NCI-H524 (cell line): ENCODE data around the gene NFIX.

Source experiments
- DNase-seq, 2 experiments: peaks; one replicate each; lab custom pipeline; 2025; lab: John Stamatoyannopoulos, UW

The NFIX gene

DNA sequence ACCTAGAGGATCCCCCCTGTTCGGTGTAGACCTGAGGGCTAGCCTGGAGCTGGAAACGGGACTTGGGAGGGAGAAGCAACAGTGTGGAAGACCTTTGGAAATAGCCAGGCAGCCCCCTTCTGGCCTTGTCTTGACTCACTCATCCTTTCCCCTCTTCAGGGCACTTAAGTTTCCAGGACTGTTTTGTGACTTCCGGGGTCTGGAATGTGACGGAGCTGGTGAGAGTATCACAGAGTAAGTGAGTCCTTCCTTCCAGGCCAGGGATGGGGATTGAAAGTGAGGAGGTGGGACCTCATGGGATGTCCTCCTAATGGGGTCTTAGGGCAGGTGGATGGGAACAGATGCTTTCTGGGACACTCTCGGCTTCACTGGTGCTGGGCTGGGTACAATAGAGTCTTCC is 78.0 kb downstream of the NFIX start:
- no peak for DNase-seq

DNA sequence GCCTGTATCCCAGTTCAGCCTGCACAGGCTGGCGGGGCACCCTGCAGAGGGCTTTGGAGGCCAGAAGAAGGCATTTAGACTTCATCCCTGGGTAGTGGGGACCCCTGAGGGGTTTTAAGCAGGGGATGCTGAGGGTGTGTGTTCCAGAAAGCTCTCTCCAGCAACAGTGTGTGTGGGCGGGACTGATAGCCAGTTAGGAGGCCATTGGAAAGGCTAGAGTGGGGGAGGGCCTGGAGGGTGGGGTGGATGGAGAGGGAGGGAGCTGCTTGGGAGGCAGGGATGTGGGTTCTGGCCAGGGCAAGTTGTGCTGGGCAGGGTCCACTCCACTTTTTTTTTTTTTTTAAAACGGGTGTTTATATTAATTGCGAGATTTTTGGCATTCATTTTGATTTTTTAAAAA is 79.1 kb downstream of the NFIX start:
- DNase-seq: no peak

DNA sequence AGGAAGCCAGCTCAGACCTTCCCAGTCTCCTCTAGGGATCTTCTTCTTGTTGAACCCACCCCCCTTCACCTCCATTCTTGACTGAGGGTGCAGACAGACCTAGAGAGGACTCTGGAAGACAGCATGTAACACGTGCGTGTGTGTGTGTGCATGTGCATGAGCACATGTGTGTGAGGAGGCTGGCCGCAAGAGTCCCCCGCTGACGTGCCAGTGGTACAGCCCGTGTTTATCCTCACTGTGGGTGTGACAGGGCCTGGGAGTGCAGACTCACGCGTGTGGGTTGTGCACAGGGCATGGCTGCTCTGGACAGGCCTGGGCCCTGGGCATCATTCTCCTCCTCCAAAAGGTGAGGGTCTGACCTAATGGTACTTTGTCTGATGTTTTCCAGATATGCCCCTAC is 81.0 kb downstream of the NFIX start:
- no peak for DNase-seq

GRCh38 chr19:13076787-13077186 is 81.5 kb downstream of the NFIX start:
- DNase-seq: no peak

DNA sequence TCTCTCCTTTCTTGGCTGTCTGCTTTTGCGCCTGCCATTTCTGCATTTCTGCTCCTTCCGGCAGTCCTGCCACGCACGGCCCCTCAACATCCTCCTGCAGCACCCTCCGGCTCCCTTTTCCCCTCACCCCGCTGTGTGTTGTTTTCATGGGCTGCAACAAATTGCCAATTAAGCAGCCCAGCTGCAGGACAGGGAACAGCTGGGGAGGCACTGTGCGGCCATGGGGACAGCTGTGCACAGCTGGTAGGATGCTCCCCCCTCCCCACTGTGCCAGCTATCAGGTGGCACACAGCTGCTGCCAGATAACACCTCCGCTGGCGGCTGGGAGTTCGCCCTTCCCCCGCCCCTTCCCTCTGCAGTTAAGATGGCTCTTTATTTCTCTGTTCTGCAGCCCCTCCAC is 82.0 kb downstream of the NFIX start:
- DNase-seq: peak in 1 of 2 experiments; percentile 45

DNA sequence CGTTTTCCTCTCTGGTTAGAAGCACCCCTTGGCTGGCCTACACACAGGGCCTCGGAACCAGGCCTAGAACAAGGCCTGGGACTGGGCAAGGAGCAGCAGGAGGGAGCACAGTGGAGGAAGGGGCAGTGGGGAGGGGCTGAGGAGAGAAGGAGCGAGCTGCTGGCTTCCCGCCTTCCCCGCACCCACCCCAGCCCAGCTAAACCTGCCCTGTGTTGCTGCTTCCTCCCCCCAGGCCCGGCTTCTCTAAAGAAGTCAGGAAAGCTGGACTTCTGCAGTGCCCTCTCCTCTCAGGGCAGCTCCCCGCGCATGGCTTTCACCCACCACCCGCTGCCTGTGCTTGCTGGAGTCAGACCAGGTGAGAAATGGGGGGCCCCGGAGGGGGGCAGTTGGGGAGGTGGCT is 83.1 kb downstream of the NFIX start:
- no peak for DNase-seq

DNA sequence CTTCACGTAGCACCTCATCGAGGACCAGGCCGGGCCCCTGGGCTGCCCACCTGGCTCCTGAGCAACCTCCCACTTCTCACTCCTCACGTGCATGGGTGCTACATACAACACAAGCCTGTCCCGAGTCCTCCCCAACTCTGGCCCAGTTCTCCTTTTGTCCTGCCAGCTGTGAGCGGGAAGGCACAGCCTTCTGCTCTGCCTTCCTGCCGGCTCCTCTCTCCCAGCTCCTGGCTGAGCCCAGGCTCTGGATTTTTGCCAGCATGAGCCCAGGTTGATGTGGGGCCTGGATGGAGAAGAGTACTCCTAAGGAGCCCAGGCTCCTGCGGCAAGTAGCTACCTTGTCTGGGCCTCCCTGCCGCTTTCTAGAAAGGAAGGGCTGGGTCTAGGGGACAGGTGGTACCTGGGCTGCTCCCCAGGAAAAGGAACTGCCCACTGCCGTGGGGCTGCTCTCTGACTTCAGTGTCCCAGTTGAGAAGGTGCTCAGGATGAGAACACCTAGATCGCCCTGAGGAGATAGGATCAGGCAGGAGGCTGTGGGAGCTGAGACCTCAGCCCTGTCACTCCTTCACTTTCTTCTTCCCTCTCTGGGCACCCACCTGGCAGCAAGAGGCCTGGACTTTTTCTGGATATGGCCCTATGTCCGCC is 83.7 kb downstream of the NFIX start:
- DNase-seq: peak in 1 of 2 experiments; percentile 43

GRCh38 chr19:13079542-13079986 is 84.3 kb downstream of the NFIX start:
- peak in 1 of 2 experiments; percentile 36 for DNase-seq

- DNase-seq: peak; percentile 36 to 60
Observed at GRCh38 chr19:13082192-13083007, 87.1 kb downstream of the NFIX start.

DNA sequence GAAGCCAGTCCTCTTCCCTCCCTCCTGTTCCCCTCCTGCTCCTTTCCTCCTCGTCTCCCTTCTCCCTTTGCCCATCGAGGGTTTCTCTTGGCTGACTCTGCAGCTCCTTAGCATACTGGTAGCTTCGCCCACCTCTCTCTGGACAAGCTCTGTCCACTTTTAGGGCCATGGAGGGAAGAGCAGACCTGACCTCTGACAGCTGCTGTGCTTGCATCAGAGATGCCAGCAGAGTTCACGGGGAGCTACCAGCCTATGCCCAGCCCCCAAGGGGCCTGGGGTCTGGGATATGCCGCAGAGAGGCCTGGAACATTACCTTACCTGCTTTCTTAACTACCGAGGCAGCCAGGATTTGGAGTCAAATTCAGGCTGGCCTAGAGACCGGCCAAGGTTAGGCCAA is 87.7 kb downstream of the NFIX start:
- DNase-seq: no peak

DNA sequence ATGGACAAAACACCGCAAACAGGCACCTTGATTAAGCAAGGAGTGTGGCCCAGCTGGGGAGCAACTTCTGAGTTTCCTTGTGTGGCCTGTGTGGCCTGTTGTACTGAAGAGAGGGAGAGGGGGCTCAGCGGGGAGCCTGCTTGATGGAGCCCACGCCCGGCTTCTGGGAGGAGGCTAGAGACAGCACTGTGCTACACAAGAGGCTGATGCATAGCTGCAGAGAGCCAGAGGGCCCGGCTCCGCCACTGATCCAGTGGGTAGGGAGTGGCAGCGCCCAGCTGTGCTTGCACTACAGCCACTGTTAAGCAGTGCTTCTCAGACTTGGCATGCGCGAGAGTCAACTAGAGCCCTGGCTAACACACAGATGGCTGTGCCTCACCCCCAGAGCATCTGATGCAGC is 88.4 kb downstream of the NFIX start:
- peak in 1 of 2 experiments; percentile 19 for DNase-seq

- peak in 1 of 2 experiments; percentile 28 for DNase-seq
Observed at GRCh38 chr19:13085666-13086065, 90.4 kb downstream of the NFIX start.

DNA sequence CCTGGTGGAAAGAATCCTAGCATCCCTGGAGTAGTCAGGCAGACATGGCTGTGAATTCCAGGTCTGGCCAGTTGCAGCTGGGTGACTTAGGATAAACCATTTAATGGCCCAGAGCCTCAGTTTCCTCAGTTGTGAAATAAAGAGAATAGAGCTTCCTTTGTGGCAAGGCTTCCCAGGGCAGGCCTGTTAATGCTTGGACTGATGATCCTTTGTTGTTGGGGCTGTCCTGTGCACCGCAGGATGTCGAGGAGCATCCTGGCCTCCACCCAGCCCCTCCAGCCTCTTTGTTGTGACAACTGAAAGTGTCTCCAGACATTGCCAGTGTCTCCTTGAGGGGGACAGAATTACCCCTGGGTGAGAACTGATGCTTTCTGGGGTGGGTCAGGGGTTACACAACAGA is 91.1 kb downstream of the NFIX start:
- no peak for DNase-seq

DNA sequence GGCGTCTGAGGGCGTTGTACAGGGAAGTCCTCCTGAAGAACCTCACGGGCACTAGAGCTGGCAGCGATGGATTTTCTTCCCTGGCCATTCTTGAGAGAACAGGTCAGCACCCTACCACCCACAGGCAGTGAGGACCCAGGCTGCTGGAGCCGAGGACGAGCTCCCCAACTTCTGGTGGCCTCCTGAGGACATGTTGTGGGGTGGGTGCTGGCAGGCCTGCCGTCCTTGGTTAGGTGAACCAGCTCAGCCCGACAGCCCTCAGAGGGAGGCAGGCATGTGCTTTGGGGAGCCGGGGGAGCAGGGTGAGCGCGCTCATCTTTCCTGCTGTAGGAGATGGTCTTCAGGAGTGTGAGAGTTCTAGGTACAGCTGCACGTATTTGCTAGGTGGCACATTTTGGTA is 92.0 kb downstream of the NFIX start:
- DNase-seq: no peak

DNA sequence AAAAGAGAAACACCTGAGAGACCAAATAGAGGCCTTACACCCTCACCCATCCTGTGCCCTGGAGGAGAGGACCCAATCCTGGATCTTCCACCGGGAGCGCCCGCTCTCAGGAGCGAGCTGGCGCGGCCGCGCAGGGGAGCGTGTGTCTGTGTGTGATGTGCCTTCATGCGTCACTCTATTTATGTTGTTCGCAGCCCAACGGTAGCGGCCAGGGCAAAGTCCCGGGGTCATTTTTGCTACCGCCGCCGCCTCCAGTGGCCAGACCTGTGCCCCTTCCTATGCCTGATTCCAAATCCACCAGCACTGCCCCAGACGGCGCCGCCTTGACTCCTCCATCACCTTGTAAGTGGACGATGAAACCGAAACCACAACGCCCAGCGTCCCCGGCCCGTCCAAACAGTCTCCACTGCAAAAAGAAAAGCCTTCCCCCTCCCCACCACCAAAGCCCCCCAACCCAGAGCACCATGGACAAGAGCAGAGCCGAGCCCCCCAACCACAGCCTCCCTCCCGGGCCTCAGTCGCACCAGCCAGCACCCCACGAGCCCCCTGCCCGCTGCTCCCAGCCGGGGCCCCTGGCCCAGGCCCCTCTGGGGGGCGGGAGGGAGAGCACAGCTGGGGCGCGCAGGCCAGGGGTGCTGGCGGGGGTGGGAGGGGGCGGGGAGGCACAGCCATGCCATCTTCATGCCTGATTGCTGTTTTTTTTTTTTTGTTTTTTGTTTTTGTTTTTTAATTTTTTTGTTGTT is 92.7 kb downstream of the NFIX start:
- DNase-seq: no peak

DNA sequence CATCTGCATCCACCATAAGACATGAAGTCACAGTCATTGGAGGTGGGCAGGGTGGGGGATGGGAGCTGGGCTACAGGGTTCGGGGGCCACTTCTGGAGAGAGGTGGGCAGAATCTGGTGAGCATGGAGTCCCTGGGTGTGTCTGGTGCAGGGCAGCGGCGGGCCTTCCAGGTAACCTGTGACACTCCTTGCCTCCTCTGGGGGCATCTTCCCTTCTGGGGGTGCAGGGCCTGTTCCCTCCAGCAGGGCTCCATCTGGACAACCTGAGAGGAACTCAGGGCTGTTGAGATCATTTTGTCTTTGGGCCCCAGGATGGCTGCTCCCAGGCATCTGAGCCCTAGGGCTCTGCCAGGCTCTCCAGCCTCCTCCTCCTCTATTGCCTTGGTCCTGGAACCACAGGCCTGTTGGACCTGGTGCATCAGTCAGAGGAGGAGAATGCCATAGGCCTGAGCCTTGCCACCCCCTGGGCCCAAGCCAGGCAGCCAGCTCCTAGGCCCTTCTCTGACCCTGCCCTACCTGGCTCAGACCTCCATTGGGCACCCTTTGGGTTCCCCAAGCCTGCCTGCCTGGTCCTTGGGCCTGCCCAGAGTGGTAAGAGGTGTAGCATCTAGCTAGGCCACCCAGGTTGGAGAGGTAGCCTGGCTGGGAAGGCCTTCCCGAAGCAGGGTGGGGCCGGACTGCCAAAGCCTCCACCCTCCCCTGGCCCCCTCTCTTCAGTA is 94.0 kb downstream of the NFIX start:
- peak; percentile 18 to 42 for DNase-seq

DNA sequence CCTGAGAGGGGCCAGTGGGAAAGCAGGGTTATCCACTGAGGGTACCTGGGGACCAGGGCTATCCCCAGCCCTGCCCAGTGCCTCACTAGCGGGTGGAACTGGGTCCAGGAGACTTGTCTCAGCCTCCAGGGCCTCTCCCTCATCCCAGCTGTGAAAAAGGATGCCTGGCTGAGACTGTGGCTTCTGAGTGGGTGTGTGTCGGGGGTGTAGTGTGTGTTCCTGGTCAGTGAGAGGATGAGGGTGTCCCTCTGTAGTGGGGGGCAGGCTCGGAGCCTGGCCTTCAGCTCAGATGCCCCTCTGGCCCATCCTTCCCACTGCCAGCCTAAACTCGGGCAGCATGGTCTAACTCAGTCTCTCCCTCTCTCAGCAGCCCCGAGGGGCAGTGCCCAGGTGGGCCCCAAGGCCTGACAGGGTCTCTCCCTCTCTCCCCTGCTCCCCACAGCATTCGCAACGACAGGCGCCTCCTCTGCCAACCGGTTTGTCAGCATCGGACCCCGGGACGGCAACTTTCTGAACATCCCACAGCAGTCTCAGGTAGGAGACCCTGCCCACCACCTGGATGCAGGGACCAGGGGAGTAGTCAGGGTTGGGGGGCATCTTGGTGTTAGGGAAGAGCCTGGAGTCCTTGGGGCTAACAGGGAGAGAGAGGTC is 94.7 kb downstream of the NFIX start:
- no peak for DNase-seq

DNA sequence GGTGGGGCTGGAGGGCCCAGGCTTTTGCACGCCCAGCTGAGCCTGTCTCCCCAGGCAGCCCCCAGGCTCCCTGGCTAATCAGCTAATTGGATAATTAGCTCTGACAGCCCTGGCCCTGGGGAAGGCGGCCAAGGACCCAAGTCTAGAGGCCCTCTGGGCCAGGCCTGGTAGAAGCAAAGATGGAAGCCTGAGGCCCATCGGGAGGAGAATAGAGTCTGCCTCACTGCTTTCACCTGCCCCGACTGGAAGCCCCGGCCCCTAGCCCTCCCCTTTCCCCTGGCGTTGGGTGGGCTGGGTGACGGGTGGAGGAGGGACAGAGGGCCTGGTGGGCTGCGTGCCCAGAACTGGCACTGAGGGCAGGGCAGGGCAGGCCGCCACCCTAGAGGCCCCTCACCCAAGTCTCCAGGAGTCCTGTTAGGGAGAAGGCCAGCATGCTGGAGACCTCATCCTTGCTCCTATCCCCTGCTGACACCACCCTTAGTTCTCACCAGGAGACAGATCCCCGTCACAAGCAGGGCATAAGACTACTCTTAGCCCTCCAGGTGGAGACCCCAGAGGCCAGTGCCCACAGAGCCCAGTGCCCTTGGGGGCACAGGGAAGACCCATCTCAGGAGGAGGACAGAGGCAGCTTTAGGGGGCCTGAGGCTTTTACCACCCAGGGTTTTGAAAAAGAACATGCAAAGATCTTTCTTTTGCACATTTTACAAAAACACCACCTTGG is 95.4 kb downstream of the NFIX start:
- no peak for DNase-seq

GRCh38 chr19:13091400-13092157 is 96.3 kb downstream of the NFIX start:
- DNase-seq: no peak

DNA sequence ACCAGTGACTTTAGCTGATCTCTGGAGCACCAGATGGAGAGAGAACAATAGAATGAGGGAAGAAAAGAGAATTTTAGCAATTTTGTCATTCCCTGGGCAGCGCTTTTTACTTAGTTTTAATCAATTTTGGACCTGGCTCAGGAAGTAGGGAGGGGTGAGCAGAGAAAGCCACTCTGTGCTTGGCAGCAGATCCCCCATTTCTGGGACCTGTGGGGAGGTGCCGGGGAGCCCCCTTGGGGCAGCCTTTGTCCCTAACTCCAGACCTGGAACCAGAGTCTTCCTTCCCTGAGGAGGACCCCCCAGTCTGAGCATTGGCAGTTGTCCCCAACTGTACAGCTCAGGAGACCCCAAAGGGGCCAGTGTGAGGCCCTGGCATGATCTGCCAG is 96.9 kb downstream of the NFIX start:
- no peak for DNase-seq
